Measurements from ENCODE around the gene NDUFV3.

DNA sequence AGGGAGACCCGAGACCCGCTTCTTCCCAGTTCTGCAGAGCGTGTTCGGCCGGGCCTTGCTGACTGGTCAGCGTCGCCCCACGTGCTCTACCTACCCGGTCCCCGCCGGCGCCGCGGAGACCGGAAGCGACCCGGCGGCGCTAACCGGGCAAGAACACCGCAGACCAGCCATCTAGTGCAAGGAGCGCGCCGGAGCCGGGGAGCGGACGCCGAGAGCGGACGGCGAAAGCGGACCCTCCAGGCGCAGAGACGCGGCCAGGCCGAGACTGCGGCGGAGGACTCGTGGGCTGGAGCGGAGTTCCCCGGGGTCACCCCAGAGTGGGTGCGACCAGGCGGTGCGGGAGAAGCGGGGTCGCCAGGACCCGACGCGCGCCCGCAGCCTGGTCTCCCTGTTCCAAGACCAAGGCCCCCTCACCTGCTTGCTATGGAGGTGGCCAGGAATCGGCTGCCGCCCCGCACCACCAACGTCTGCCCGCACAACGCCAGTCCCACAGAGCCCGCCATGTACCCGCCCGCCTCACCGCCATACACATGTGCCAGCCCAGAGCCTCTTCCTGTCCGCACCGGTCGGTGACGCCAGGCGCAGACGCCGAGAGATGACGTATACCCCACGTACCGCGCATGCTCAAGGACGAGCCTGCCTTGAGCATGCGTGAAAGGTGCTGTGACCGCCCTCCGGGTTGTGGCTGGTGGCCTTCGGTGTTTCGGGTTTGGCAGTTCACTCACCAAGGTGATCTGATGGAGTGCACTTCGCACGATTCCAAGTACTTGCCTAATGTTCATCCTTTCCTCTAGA, 13.9 kb upstream of the NDUFV3 start, which contains the start of gene WDR4:
- TF ChIP-seq, protein P1, sequence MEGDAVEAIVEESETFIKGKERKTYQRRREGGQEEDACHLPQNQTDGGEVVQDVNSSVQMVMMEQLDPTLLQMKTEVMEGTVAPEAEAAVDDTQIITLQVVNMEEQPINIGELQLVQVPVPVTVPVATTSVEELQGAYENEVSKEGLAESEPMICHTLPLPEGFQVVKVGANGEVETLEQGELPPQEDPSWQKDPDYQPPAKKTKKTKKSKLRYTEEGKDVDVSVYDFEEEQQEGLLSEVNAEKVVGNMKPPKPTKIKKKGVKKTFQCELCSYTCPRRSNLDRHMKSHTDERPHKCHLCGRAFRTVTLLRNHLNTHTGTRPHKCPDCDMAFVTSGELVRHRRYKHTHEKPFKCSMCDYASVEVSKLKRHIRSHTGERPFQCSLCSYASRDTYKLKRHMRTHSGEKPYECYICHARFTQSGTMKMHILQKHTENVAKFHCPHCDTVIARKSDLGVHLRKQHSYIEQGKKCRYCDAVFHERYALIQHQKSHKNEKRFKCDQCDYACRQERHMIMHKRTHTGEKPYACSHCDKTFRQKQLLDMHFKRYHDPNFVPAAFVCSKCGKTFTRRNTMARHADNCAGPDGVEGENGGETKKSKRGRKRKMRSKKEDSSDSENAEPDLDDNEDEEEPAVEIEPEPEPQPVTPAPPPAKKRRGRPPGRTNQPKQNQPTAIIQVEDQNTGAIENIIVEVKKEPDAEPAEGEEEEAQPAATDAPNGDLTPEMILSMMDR (conservative IDR thresholded peaks at IDR 0.05 in 1 of 2, IDR thresholded peaks at IDR 0.05 in 1 of 2; ENCODE audit: low read depth in 1 of 2, low read length in 2 of 2) = no peak
- no peak for TF ChIP-seq EZH2 (IDR thresholded peaks at IDR 0.05; ENCODE audit: low read length, missing control alignments)

Data from fibroblast of lung (primary cell).